Nephron (organoid): ENCODE data around the gene CHSY1.
A peak's percentile ranks its signal among the peaks of the same experiment; 100 is the strongest.

Source experiments
- H3K27ac Mint-ChIP-seq, 3 experiments: 2 replicates each; pipeline ENCODE4 v1.8.0; 2020; ENCODE audit warnings: mixed read lengths in 3 of 3, mild to moderate bottlenecking in 2 of 3, moderate library complexity in 1 of 3
- H3K27me3 Mint-ChIP-seq: 2 replicates; pipeline ENCODE4 v1.8.0; 2021; ENCODE audit warnings: low read depth, mild to moderate bottlenecking, moderate library complexity, mixed read lengths
- H3K36me3 Mint-ChIP-seq: 2 replicates; pipeline ENCODE4 v1.8.0; 2020; ENCODE audit warnings: low read depth, mixed read lengths
- H3K4me1 Mint-ChIP-seq: 2 replicates; pipeline ENCODE4 v1.8.0; 2020; ENCODE audit warnings: mixed read lengths
- H3K4me3 Mint-ChIP-seq, 3 experiments: 2 replicates each; pipeline ENCODE4 v1.8.0; 2020; ENCODE audit warnings: mild to moderate bottlenecking in 3 of 3, mixed read lengths in 3 of 3, moderate library complexity in 2 of 3
- H3K9me3 Mint-ChIP-seq: 2 replicates; pipeline ENCODE4 v1.8.0; 2020; ENCODE audit warnings: mixed read lengths
- TF ChIP-seq, protein P1 (sequence below), 3 experiments: fragments of 200-600 bp; sonication (generic); IDR thresholded peaks; one replicate each; pipeline ENCODE4 v1.5.0; 2021; ENCODE audit warnings: antibody characterized with exemption in 3 of 3; ENCODE audit not compliant: unreplicated experiment in 3 of 3

CHSY1 gene

GRCh38 chr15:101149864-101150722 is 101.8 kb downstream of the CHSY1 start:
- TF ChIP-seq, protein P1, sequence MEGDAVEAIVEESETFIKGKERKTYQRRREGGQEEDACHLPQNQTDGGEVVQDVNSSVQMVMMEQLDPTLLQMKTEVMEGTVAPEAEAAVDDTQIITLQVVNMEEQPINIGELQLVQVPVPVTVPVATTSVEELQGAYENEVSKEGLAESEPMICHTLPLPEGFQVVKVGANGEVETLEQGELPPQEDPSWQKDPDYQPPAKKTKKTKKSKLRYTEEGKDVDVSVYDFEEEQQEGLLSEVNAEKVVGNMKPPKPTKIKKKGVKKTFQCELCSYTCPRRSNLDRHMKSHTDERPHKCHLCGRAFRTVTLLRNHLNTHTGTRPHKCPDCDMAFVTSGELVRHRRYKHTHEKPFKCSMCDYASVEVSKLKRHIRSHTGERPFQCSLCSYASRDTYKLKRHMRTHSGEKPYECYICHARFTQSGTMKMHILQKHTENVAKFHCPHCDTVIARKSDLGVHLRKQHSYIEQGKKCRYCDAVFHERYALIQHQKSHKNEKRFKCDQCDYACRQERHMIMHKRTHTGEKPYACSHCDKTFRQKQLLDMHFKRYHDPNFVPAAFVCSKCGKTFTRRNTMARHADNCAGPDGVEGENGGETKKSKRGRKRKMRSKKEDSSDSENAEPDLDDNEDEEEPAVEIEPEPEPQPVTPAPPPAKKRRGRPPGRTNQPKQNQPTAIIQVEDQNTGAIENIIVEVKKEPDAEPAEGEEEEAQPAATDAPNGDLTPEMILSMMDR (IDR thresholded peaks at IDR 0.05; ENCODE audit: unreplicated experiment in 3 of 3): no peak
- Mint-ChIP-seq H3K27ac (no peak overlapping the region), H3K9me3 (peaks cover 4% of the 10 kb centered on the region), H3K27me3 (peaks cover 13% of the 10 kb centered on the region), H3K4me3 (no peak overlapping the region), H3K36me3 (no peaks in the 10 kb centered on the region), H3K4me1 (no peaks in the 10 kb centered on the region)

DNA sequence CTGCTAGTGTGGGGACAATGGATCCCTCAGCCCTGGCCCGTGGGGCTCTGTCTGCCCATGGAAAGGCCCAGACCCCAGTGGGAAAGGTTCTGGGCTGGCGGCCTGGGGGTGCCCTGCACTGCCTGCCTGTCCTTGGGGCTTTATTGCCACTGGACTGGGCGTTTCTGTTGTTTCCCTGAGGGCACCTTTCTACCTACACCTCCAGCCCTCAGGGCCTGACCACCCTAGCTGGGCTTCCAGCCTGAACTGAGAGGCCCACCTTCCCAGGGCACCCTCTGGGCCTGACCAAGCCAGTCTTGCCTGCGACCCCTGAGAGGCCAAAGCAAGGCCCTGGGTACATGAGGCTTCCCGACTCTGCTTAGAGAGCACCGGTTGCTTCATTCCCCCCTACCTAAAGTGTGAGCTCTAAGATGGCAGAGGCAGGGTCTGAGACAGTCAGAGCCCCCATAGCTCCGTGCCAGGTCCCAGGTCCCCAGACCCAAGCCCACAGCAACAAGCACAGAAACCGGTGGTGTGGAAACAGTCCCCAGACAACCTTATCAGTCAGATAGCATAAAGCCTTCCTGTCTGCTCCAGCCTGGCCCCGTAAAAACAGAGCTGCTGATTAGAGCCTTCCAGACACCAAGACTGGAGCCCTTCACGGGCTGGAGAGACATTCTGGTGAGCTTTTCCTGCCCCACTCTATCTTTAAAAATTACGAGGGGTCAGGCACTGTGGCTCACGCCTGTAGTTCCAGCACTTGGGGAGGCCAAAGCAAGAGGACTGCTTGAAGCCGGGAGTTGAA is 102.8 kb downstream of the CHSY1 start:
- H3K9me3 Mint-ChIP-seq: peaks cover 3% of the 10 kb centered on the region
- H3K36me3 Mint-ChIP-seq: no peaks in the 10 kb centered on the region
- TF ChIP-seq, protein P1 (IDR thresholded peaks at IDR 0.05; ENCODE audit: unreplicated experiment in 3 of 3): no peak
- H3K27ac Mint-ChIP-seq: peak overlapping the region; percentile 11 to 67 (median 57)
- peaks cover 16% of the 10 kb centered on the region for H3K27me3 Mint-ChIP-seq
- no peaks in the 10 kb centered on the region for H3K4me1 Mint-ChIP-seq
- H3K4me3 Mint-ChIP-seq: no peak overlapping the region

GRCh38 chr15:101148166-101148880 is 103.5 kb downstream of the CHSY1 start:
- H3K27me3 Mint-ChIP-seq: peaks cover 11% of the 10 kb centered on the region
- no peaks in the 10 kb centered on the region for H3K36me3 Mint-ChIP-seq
- H3K4me1 Mint-ChIP-seq: no peaks in the 10 kb centered on the region
- H3K9me3 Mint-ChIP-seq: no peaks in the 10 kb centered on the region
- TF ChIP-seq, protein P1 (IDR thresholded peaks at IDR 0.05; ENCODE audit: unreplicated experiment in 3 of 3): no peak
- H3K4me3 Mint-ChIP-seq: no peak overlapping the region
- no peak overlapping the region for H3K27ac Mint-ChIP-seq

GRCh38 chr15:101147181-101147580 is 104.7 kb downstream of the CHSY1 start:
- Mint-ChIP-seq H3K4me3 (no peak overlapping the region), H3K27ac (no peak overlapping the region), H3K27me3 (peaks cover 11% of the 10 kb centered on the region), H3K36me3 (no peaks in the 10 kb centered on the region), H3K9me3 (no peaks in the 10 kb centered on the region), H3K4me1 (no peaks in the 10 kb centered on the region)
- TF ChIP-seq, protein P1 (IDR thresholded peaks at IDR 0.05; ENCODE audit: unreplicated experiment in 3 of 3): no peak

DNA sequence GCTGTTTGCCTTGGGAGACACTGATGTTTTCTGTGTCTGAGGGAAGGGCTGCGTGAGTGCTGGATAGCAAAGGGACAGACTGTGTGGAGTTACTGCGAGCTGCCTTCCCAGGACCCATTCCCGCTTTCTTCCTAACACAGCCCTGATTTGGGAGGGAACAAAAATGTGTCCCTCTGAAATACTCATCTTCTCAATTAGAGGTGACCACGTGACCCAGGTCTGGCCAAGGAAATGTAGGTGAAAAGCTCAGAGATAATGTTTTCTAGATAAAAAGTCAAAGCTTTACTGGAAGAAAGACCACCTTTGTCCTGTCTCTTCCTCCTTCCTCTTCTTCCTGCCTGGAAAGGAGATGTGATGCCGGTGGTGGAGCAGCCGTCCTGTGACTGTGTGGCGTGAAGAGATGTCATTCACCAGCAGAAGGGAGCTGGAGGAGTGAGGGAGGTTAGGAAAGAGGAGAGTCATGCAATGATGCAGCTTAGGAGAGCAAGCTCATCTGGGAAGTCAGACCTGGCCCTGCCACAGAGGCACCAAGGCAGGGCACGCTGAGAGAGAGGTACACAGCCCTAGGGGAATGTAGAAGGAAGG is 105.6 kb downstream of the CHSY1 start:
- H3K9me3 Mint-ChIP-seq: no peaks in the 10 kb centered on the region

More for the DNA sequence above, 105.6 kb downstream of the CHSY1 start:
- Mint-ChIP-seq H3K4me1 (no peaks in the 10 kb centered on the region), H3K36me3 (no peaks in the 10 kb centered on the region), H3K4me3 (no peak overlapping the region), H3K27me3 (peaks cover 11% of the 10 kb centered on the region), H3K27ac (peak overlapping the region in 1 of 3 experiments; percentile 17)
- TF ChIP-seq, protein P1 (IDR thresholded peaks at IDR 0.05; ENCODE audit: unreplicated experiment in 3 of 3): no peak
